HG03442 (cell line): ENCODE results near the gene SEBOX.

Source experiments
- ATAC-seq: cut with Tn5 transposase; IDR thresholded peaks from one replicate; pipeline ENCODE4 v1.9.1; 2021; ENCODE audit warnings: mild to moderate bottlenecking, moderate library complexity; ENCODE audit not compliant: unreplicated experiment

Gene SEBOX

GRCh38 chr17:28394337-28395116 is 29.5 kb upstream of the SEBOX start:
- ATAC-seq, result no peak

GRCh38 chr17:28392491-28392890 is 27.5 kb upstream of the SEBOX start:
- no peak for ATAC-seq

DNA sequence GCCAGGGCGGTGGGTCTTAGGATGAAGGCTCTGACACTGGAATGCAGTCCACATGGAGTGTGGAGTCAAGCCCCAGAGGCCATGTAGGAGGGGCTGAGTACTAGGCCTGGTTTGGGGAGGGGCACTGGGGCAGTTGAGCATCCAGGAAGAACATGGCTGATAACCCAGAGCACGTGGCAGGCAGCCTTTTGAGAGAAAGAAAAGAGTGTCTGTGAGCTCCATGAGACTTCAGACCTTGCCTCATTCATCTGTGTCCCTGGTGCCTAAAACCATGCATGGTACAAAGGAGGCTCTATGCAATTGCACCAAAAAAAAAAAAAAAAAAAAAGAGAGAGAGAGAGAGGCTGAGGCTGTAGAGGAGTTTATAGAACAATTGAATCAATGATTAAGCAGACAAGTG is 26.4 kb upstream of the SEBOX start:
- no peak for ATAC-seq

DNA sequence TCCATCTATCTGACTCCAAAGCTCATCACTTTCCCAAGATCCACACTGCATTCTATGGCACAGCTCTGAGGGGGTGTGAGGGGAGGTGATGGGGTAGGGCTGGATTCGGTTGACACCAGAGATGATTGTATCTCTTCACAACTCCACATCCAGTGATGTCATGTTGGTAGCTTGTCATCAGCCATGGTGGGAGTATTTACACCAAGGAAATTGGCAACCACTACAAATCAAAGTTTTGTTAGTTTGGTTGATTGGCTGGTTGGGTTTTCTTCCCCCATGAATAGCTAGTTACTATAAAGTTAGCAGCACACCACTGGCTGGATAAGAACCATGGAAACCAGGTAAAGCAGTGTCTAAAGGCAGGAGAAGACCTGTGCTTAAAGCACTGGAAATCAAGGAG is 26.0 kb upstream of the SEBOX start:
- no peak for ATAC-seq

DNA sequence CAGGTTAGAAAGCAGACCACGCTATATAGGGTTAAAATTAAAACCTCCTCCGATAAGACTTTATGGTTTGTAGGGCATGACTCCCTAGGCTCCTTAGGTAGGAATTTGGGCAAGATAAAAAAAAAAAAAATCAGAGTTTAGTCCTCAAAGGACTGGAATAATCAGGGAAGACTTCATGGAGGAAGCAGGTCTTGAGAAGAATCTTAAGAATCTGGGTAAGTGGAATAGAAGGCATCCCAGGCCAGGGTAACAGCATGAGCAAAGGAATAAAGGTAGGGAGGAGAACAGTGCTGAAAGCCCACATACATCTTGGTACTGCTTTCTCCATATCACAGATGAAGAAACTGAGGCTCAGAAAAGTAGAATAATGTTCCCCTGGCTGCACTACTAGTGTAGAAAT is 25.6 kb upstream of the SEBOX start:
- ATAC-seq, result no peak

- no peak for ATAC-seq
Measured at GRCh38 chr17:28390141-28390540, 25.1 kb upstream of the SEBOX start.

DNA sequence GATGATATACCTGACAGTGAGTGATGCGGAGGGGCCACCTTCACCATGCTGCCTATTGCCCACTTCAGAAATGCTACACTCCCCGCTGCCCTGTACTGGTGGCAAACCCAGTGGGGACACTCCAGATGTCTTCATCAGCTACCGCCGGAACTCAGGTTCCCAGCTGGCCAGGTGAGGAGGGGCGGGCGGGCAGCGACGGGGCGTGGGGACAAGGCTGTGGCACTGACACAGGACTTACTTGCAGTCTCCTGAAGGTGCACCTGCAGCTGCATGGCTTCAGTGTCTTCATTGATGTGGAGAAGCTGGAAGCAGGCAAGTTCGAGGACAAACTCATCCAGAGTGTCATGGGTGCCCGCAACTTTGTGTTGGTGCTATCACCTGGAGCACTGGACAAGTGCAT is 23.1 kb upstream of the SEBOX start:
- no peak for ATAC-seq

GRCh38 chr17:28386391-28386790 is 21.4 kb upstream of the SEBOX start:
- no peak for ATAC-seq

GRCh38 chr17:28385406-28385805 is 20.4 kb upstream of the SEBOX start:
- ATAC-seq, result no peak

GRCh38 chr17:28385037-28385400 is 20.0 kb upstream of the SEBOX start:
- peak; percentile 7 for ATAC-seq

GRCh38 chr17:28384281-28385036 is 19.5 kb upstream of the SEBOX start:
- peak; percentile 53 for ATAC-seq

GRCh38 chr17:28381141-28381825 is 16.3 kb upstream of the SEBOX start:
- ATAC-seq, result no peak

DNA sequence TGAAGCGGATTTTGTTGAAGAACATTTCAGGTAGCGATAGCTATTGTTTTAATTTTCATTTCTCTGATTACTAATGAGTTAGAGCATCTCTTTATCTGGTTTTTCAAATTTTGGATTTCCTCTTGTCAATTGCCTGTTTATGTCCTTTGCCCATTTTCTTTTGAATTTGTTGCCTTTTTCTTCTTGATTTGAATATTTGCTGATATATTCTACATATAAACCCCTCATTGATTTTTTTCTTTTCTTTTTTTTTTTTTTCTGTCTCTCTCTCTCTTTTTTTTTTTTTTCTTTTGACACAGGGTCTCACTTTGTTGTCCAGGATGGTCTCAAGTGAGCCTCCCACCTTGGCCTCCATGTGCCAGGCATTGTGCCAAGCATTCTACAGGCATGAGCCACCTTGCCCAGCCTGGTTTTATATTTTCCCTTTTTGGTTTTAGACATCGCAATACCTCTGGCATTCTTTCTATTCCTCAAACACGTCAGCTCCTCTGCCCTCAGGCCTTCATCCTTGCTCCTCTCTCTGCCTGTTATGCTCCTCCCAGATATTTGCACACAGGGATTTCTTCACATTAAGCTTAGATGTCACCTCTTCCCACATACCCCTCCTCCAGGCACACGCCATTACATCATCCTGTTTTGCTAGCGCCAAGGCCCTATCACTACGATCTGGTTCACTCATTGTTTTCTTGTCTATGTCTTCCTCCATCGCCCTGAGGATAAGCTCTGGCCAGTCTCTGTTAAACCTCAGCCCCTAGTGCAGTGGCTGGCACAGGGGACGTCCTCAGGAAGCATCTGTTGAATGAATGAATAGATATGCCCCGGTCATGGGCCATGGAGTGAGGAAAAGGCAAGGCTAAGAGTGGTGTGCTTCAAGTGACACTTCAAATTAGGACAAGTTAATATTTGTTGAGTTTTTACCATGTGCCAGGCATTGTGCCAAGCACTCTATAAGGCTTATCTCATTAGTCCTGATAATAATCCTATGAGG is 15.1 kb upstream of the SEBOX start:
- ATAC-seq, result no peak

DNA sequence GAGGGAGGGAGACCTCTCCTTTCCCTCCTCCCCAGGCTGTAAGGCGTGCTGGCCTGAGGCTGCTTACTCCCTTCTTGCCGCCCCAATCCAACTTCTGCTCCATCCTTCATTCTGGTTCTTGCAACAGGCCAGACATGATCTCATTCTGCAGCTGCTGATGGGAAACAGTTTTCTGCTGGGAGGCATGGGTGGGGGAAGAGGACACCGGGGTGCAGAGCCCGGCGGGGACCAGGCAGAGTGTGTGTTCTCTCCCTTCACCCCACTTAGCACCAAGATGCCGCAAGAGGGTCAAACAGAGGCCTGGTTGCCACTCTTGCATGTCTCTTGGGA is 7.9 kb upstream of the SEBOX start:
- ATAC-seq, result no peak

GRCh38 chr17:28372203-28372944 is 7.4 kb upstream of the SEBOX start:
- peak; percentile 14 for ATAC-seq

- ATAC-seq, result peak; percentile 74
Measured at GRCh38 chr17:28371245-28372202, 6.5 kb upstream of the SEBOX start, which contains the start of gene SARM1. TSS of gene SARM1 (plus strand) at chr17:28371694. CDS start at chr17:28372033, 339 bp downstream.

DNA sequence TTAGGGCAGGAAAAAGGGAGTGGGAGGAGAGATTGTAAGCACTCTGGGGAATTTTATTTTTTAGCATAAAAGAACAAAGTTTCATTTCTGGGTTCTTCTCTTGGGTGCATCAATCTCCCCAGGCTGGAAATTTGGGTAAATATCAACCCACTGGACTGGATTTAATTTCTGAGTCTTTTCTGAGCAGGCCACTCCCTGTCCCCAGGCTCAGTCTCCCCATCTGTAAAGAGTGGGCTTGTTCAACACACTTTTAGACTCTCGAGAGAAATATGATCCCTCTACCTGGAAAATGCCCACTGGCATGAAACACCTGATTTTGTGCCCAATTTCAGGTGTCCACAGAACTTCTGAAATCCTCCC is 5.7 kb upstream of the SEBOX start:
- no peak for ATAC-seq

- ATAC-seq, result no peak
Measured at GRCh38 chr17:28370035-28370743, 5.2 kb upstream of the SEBOX start, which contains the start of gene VTN. TSS of gene VTN (minus strand) at chr17:28370307. CDS start at chr17:28370203, 104 bp downstream.
